GM03348 (cell line): ENCODE measurements around the gene NRIP3.
"Not testable (repeated sequence)": the region's sequence is repeated elsewhere in the genome, so short reads cannot be mapped to it uniquely, and the experiment has no call there.

Experiments
- DNase-seq: peaks from one replicate; pipeline ENCODE4 v3.0.0; 2012; ENCODE audit warnings: low spot score

Gene NRIP3

GRCh38 chr11:9016916-9017642, 13.3 kb upstream of the NRIP3 start:
- no peak for DNase-seq

DNA sequence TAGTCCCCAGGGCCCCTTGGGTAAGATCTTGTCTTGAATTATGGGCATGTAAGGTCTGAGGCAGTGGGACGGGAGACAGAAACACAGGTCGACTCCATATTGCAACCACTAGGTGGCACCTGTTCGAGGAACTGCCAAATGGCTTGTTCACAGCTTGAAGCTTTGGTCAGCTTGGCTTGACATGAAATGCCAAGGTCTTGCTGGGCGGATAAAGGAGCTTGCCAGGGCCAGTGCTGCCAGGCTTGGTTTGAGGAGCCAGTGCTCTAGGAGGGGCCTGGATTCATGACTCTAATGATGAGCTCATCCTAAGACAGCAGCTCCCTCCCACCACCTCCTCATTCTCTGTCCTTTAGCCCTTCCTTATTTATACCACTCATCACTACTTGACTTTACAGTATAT, 11.9 kb upstream of the NRIP3 start:
- peak; percentile 81 for DNase-seq

DNA sequence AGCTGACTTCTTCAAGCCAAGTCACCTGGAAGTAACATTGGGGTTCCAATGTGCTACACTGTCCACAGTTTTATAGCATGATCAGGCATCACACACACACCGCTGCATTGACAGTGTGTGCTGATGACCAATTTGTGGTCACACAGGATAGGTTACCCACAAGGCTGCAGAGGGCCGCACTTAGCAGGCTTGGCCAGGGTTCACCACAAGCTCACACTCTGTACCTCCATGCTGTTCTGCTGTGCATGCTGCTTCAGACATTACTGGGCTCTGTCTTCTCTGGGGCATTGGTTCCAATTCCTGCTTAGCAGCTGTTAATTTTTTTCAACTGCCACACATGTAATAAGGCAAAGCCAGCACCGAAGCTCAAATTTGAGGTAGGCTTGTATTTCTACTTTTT, 11.0 kb upstream of the NRIP3 start:
- no peak for DNase-seq

GRCh38 chr11:9013373-9013772, 9.6 kb upstream of the NRIP3 start:
- DNase-seq: no peak

GRCh38 chr11:9009538-9009937, 5.7 kb upstream of the NRIP3 start:
- not testable (repeated sequence) for DNase-seq

DNA sequence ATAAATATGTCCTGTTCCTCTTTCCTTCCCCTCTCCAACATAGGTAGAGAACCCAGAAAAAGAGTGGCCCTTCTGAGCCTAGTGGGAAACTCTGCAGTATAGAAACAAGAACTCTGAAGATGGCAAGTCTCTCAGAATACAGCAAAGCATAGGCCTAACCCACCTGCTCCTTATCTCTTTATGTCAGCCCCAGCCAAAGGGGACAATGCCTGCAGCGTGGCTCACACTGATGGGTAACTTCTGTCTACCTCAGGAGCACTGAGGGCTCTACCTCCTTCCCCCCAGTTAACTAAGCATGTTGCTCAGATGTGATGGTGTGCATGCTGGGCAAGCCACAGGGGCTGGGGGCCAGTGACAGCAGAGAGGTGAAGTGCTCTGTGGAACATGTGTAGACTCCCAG, 4.9 kb upstream of the NRIP3 start:
- no peak for DNase-seq

- no peak for DNase-seq
Measured at GRCh38 chr11:9008011-9008550, 4.3 kb upstream of the NRIP3 start.

DNA sequence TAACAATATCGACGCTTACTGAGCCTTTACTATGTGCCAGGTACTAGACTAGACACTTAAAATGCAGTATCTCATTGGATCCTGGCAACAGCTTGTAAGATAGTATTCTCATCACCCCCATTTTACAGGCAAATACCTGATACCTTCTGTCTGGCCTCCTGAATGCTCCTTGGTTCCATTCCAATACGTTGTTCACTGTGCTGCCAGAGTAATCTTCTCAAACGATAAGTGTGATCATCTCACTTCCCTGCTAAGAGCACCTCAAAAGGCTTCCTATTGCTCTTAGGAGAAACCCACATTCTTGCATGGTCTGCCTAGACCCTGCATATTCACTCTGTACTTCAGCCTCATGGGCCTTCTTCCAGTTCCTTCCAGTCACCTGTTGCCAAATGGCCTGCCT, 1.3 kb upstream of the NRIP3 start:
- no peak for DNase-seq

DNA sequence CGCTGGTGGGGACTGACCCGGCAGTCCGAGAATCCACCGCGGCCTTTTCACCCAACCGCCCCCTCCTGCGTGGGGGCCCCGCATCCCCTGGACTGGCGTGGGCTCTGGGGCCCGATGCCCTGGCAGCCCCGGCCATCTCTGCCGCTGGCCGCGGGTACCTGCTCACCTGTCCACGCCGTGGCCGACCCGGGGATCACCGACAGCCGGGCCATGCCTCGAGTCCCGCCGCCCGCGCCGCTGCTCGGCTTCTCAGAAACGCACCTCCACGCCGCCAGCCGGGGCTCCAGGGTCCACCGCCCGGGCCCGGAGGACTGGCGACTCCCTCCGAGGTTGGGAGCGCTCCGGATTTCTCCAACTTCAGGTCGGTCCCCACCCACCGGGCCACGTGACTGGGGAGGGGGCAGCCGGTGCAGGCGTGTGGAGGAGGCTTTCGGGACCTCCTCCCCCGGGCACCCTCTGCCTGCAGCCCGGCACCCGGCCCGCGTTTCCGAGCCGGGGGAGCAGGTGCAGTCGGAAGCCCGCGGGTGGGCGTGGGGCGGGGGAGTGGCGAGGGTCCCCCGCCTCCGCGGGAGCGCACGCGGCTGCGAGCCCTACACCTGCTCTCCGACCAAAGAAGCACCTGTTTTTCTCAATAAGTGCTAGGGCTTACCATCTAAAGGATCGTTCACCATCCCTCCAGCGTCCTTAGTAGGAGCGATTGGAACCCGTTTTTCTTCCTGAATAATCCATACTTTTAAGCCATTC, 554 bp upstream of the NRIP3 start:
- no peak for DNase-seq

GRCh38 chr11:9002920-9003572, 755 bp downstream of the NRIP3 start:
- no peak for DNase-seq

GRCh38 chr11:9001736-9002135, 2.1 kb downstream of the NRIP3 start:
- DNase-seq: peak; percentile 72

DNA sequence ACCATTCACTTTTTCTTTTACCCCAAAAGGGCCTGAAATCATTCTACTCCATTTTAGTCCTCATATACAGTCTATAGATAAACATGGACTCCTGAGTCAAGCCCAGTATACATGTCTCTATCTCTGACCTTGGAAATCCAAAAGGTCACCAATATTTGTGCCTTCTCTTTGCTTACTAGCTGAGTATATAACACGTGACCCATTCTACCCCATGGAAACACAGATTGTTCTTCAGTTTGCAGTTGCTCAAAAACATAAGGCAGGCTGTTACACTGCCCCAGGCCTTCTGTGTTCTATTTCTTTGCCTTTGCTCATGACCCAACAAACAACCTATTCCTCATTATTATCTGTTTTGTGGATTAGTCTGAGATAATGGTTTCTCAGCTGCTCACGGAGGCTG, 5.8 kb downstream of the NRIP3 start:
- DNase-seq: no peak

DNA sequence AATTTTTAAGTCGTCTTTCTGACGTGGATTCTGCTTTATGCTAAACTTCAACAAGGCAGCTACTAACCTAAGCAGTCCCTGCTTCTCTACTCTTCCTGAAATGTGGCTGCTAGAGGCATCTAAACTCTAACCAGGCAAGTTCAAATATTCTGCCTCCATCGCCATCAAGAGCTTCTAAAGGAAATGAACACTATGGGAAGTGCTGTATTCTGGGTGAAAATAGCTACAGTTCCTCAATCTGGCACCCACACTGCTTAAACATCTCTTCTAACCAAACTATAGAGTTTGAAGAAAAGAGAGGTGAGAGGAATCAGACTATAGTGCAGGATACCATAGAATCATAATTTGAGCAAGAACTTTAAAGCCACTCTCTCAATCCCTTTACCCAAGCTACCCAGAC, 6.3 kb downstream of the NRIP3 start:
- DNase-seq: no peak

- peak; percentile 69 for DNase-seq
Measured at GRCh38 chr11:8989453-8989852, 14.3 kb downstream of the NRIP3 start.

GRCh38 chr11:8988329-8989234, 15.2 kb downstream of the NRIP3 start:
- DNase-seq: peak; percentile 73

GRCh38 chr11:8987446-8987845, 16.4 kb downstream of the NRIP3 start:
- no peak for DNase-seq

GRCh38 chr11:8986772-8987171, 17.0 kb downstream of the NRIP3 start:
- not testable (repeated sequence) for DNase-seq

- DNase-seq: no peak
Measured at GRCh38 chr11:8985462-8985861, 18.3 kb downstream of the NRIP3 start.

DNA sequence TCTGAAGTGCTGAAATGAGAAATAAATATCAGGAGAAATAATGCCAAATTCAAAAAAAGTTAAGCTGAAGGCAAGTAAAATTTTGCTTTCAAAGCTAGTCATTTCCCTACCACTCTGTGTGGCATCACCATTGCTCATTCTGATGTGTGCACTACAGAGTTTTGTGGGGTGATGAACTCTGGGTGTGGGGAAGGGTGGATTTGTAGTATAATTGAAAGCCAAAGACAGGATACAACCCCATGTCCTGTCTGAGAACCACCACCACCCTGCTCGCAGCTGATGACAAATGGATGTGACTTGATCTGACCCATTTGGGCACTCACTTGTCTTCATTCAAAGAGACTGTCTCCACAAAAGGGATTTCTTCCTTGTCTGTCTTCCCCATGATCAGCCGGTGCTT, 20.2 kb downstream of the NRIP3 start:
- no peak for DNase-seq

- DNase-seq: no peak
Measured at GRCh38 chr11:8980485-8980884, 23.3 kb downstream of the NRIP3 start.

GRCh38 chr11:8979365-8979764, 24.4 kb downstream of the NRIP3 start:
- DNase-seq: not testable (repeated sequence)

- DNase-seq: no peak
Measured at GRCh38 chr11:8973121-8973520, 30.7 kb downstream of the NRIP3 start.
